ENCODE measurements around the gene CRLF2. TPM values are rescaled to one million over a fixed set of nuclear protein-coding genes. Genes with fewer than 3 reads are reported as not detected.

The CRLF2 gene
- total RNA-seq, 2 experiments from 2014 or later = 0.43 to 0.51 TPM

- H3K4me1 Mint-ChIP-seq (ENCODE audit: low read depth) = peaks cover 8% of the 10 kb centered on the region
- H3K36me3 Mint-ChIP-seq (ENCODE audit: low read depth) = no peaks in the 10 kb centered on the region
- peaks cover 2% of the 10 kb centered on the region for H3K27me3 Mint-ChIP-seq
- no peak for DNase-seq
- TF ChIP-seq, protein P1, sequence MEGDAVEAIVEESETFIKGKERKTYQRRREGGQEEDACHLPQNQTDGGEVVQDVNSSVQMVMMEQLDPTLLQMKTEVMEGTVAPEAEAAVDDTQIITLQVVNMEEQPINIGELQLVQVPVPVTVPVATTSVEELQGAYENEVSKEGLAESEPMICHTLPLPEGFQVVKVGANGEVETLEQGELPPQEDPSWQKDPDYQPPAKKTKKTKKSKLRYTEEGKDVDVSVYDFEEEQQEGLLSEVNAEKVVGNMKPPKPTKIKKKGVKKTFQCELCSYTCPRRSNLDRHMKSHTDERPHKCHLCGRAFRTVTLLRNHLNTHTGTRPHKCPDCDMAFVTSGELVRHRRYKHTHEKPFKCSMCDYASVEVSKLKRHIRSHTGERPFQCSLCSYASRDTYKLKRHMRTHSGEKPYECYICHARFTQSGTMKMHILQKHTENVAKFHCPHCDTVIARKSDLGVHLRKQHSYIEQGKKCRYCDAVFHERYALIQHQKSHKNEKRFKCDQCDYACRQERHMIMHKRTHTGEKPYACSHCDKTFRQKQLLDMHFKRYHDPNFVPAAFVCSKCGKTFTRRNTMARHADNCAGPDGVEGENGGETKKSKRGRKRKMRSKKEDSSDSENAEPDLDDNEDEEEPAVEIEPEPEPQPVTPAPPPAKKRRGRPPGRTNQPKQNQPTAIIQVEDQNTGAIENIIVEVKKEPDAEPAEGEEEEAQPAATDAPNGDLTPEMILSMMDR (IDR thresholded peaks at IDR 0.05) = no peak
- POLR2A ChIA-PET = no interaction called here
- CTCF ChIA-PET = no interaction called here
- H3K4me3 Mint-ChIP-seq = no peak overlapping the region
- intact Hi-C loops (cut with micrococcal nuclease) = no loop called here
- ATAC-seq = no peak
- H3K27ac Mint-ChIP-seq = no peak overlapping the region
- no peaks in the 10 kb centered on the region for H3K9me3 Mint-ChIP-seq
Observed at GRCh38 chrX:1170243-1170642, 42.2 kb downstream of the CRLF2 start.

DNA sequence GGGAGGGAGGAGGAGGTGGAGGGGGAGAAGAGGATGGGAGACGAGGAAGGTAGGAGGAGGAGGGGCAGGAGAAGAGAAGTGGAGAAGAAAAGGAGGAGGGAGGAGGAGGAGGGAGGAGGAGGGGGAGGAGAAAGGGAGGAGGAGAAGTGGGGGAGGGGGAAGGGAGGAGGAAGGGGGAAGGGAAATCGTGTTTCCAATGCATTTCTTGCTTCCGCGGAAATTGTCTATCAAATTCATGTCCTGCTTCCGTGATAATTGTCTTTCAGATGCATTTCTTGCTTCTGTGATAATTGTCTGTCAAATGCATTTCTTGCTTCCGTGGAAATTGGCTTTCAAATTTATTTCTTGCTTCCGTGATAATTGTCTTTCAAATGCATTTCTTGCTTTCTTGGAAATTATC is 43.3 kb downstream of the CRLF2 start:
- POLR2A ChIA-PET = no interaction called here
- intact Hi-C loops (cut with micrococcal nuclease) = no loop called here
- TF ChIP-seq, protein P1 (IDR thresholded peaks at IDR 0.05) = no peak
- Mint-ChIP-seq H3K36me3 (ENCODE audit: low read depth) (no peaks in the 10 kb centered on the region), H3K4me3 (no peak overlapping the region), H3K9me3 (no peaks in the 10 kb centered on the region), H3K4me1 (ENCODE audit: low read depth) (peaks cover 12% of the 10 kb centered on the region), H3K27ac (no peak overlapping the region), H3K27me3 (peaks cover 6% of the 10 kb centered on the region)
- CTCF ChIA-PET = no interaction called here
- ATAC-seq (no peak), DNase-seq (no peak)

- ChIA-PET CTCF (no interaction called here), POLR2A (no interaction called here)
- intact Hi-C loops (cut with micrococcal nuclease) = no loop called here
- ATAC-seq (no peak), DNase-seq (no peak)
- peaks cover 14% of the 10 kb centered on the region for H3K4me1 Mint-ChIP-seq (ENCODE audit: low read depth)
- no peaks in the 10 kb centered on the region for H3K9me3 Mint-ChIP-seq
- peaks cover 7% of the 10 kb centered on the region for H3K27me3 Mint-ChIP-seq
- H3K4me3 Mint-ChIP-seq = no peak overlapping the region
- no peaks in the 10 kb centered on the region for H3K36me3 Mint-ChIP-seq (ENCODE audit: low read depth)
- TF ChIP-seq, protein P1 (IDR thresholded peaks at IDR 0.05) = no peak
- H3K27ac Mint-ChIP-seq = no peak overlapping the region
Observed at GRCh38 chrX:1167918-1168481, 44.4 kb downstream of the CRLF2 start.

GRCh38 chrX:1167466-1167865 is 45.0 kb downstream of the CRLF2 start:
- no peaks in the 10 kb centered on the region for H3K9me3 Mint-ChIP-seq
- H3K4me1 Mint-ChIP-seq (ENCODE audit: low read depth) = peaks cover 14% of the 10 kb centered on the region
- TF ChIP-seq, protein P1 (IDR thresholded peaks at IDR 0.05) = no peak
- intact Hi-C loops (cut with micrococcal nuclease) = no loop called here
- POLR2A ChIA-PET = no interaction called here
- peak; percentile 32 for ATAC-seq
- peak overlapping the region; percentile 2 for H3K27ac Mint-ChIP-seq
- DNase-seq = no peak
- CTCF ChIA-PET = no interaction called here
- H3K27me3 Mint-ChIP-seq = peaks cover 7% of the 10 kb centered on the region
- no peaks in the 10 kb centered on the region for H3K36me3 Mint-ChIP-seq (ENCODE audit: low read depth)
- no peak overlapping the region for H3K4me3 Mint-ChIP-seq

- POLR2A ChIA-PET = no interaction called here
- peak; percentile 43 for DNase-seq
- Mint-ChIP-seq H3K27ac (no peak overlapping the region), H3K4me1 (ENCODE audit: low read depth) (peaks cover 14% of the 10 kb centered on the region), H3K9me3 (no peaks in the 10 kb centered on the region), H3K36me3 (ENCODE audit: low read depth) (no peaks in the 10 kb centered on the region), H3K4me3 (peak overlapping the region; percentile 9), H3K27me3 (peaks cover 7% of the 10 kb centered on the region)
- CTCF ChIA-PET = no interaction called here
- intact Hi-C loops (cut with micrococcal nuclease) = no loop called here
- TF ChIP-seq, protein P1 (IDR thresholded peaks at IDR 0.05) = no peak
- ATAC-seq = peak; percentile 57
Observed at GRCh38 chrX:1165535-1166196, 46.8 kb downstream of the CRLF2 start.

Data from activated CD8-positive, alpha-beta T cell treated with anti-CD3 and anti-CD28 coated beads for 36 hours (primary cell).